ENCODE measurements around the gene SUSD4. TPM values are rescaled to one million over a fixed set of nuclear protein-coding genes. Genes with fewer than 3 reads are reported as not detected.

SUSD4 gene
- total and polyA plus RNA-seq, 9 of the 15 experiments (the other 6 are each of a cell fraction or from before 2014, with no cell fraction given), result 0.06 to 1.7 (median 0.09) TPM; not detected in 4

- no peak for TF ChIP-seq MGA (IDR thresholded peaks at IDR 0.05)
These were observed 162.0 kb downstream of the SUSD4 start (continued) for GRCh38 chr1:223201967-223202366.

All from K562 (cell line).